Lower leg skin (tissue), 3 donors: ENCODE data around the gene CD59.

Source experiments
- POLR2A ChIP-seq, 2 donors: fragments of 450-650 bp; IDR thresholded peaks; one replicate each; pipeline ENCODE4 v1.6.1; 2016 to 2017; ENCODE audit warnings: antibody characterized with exemption in 2 of 2, mild to moderate bottlenecking in 1 of 2, moderate library complexity in 1 of 2
- TF ChIP-seq, protein P1 (sequence below), 3 donors: fragments of 450-650 bp; IDR thresholded peaks; one replicate each; pipeline ENCODE4 v1.5.1; 2016; ENCODE audit warnings: antibody characterized with exemption in 3 of 3, mild to moderate bottlenecking in 3 of 3, moderate library complexity in 2 of 3

DNA sequence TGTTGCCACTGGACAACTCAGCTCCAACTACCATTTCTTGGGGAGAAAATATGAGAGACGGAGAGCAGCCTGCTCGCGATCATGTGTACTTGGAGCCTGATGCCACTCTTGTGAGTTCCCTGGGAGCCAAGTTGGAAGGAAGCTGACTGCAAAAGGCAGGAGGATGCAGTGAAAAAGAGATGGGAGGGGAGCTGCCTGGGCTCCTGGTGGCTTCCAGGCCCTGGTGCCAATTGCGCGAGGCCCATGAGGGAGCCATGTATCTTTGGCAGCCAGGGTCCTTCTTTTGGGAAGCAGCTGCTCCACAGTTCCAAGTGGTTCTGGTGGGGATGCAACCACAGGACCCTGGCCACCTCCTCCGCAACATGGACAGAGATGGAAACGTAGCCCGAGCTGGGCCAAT, 46.7 kb downstream of the CD59 start:
- TF ChIP-seq, protein P1, sequence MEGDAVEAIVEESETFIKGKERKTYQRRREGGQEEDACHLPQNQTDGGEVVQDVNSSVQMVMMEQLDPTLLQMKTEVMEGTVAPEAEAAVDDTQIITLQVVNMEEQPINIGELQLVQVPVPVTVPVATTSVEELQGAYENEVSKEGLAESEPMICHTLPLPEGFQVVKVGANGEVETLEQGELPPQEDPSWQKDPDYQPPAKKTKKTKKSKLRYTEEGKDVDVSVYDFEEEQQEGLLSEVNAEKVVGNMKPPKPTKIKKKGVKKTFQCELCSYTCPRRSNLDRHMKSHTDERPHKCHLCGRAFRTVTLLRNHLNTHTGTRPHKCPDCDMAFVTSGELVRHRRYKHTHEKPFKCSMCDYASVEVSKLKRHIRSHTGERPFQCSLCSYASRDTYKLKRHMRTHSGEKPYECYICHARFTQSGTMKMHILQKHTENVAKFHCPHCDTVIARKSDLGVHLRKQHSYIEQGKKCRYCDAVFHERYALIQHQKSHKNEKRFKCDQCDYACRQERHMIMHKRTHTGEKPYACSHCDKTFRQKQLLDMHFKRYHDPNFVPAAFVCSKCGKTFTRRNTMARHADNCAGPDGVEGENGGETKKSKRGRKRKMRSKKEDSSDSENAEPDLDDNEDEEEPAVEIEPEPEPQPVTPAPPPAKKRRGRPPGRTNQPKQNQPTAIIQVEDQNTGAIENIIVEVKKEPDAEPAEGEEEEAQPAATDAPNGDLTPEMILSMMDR (IDR thresholded peaks at IDR 0.05), result no peak
- no peak for TF ChIP-seq POLR2A (IDR thresholded peaks at IDR 0.05)
